Hepatocyte (in vitro differentiated cells): ENCODE results near the gene SEMA4A.
"Not testable (repeated sequence)": the region's sequence is repeated elsewhere in the genome, so short reads cannot be mapped to it uniquely, and the experiment has no call there.

ENCODE experiments used
- EZH2phosphoT487 ChIP-seq: fragments of 200-600 bp; sonication (generic); IDR thresholded peaks from one replicate; pipeline ENCODE4 v1.6.1; 2018; ENCODE audit warnings: antibody characterized with exemption, mild to moderate bottlenecking, low read depth, moderate library complexity; ENCODE audit not compliant: unreplicated experiment, severe bottlenecking
- TF ChIP-seq, protein P1 (sequence below): fragments of 200-600 bp; sonication (generic); IDR thresholded peaks from 2 replicates; pipeline ENCODE4 v1.5.1; 2016; ENCODE audit warnings: antibody characterized with exemption, mild to moderate bottlenecking; ENCODE audit not compliant: poor library complexity

DNA sequence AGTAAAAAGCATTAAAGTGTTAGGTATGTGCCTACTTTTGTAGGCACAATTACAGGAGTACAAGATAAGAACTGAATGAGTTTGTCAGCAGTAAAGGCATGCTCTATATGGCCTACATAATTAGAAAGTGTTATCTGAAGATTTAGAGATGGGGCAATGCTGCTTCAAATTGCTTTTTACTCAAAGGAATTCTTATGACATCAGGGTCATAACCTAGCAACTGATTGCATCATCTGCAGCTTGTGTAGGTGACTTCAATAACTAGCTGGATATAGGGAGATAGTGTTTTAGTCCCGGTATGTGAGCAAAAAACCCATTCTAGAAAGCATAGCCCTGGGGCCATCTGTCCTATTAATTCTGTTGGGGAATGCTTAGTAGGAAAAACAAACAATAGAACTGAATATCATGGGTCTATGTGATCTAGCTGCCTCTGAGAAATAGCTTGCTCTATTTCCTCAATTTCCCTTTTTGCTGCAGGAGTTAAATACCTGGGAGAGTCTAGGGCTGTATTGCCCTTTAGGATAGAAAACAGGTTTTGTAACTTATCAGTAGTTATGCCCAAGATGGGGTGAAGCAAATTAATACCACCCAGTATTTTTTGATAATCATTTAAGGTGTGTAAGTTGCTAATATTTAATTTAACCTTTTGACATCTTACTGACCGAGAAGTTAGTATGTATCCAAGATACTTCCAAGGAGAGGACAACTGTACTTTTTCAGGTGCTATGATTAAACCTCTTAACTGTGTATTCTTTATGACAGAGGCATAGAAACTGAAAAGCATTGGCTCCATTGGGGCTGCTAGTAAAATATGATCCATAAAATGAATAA, 33.2 kb downstream of the SEMA4A start:
- TF ChIP-seq, protein P1, sequence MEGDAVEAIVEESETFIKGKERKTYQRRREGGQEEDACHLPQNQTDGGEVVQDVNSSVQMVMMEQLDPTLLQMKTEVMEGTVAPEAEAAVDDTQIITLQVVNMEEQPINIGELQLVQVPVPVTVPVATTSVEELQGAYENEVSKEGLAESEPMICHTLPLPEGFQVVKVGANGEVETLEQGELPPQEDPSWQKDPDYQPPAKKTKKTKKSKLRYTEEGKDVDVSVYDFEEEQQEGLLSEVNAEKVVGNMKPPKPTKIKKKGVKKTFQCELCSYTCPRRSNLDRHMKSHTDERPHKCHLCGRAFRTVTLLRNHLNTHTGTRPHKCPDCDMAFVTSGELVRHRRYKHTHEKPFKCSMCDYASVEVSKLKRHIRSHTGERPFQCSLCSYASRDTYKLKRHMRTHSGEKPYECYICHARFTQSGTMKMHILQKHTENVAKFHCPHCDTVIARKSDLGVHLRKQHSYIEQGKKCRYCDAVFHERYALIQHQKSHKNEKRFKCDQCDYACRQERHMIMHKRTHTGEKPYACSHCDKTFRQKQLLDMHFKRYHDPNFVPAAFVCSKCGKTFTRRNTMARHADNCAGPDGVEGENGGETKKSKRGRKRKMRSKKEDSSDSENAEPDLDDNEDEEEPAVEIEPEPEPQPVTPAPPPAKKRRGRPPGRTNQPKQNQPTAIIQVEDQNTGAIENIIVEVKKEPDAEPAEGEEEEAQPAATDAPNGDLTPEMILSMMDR: not testable (repeated sequence)
- TF ChIP-seq EZH2phosphoT487: not testable (repeated sequence)
